ENCODE results near the gene TPSB2.

- TF ChIP-seq CTCF (IDR thresholded peaks at IDR 0.05; ENCODE audit: low read length) (no peak), EZH2 (optimal IDR thresholded peaks at IDR 0.05; ENCODE audit: low read depth, low read length) (no peak)
Measured at GRCh38 chr16:1188432-1189189, 41.4 kb downstream of the TPSB2 start.
